ENCODE data around the gene CDK5.

Gene CDK5

DNA sequence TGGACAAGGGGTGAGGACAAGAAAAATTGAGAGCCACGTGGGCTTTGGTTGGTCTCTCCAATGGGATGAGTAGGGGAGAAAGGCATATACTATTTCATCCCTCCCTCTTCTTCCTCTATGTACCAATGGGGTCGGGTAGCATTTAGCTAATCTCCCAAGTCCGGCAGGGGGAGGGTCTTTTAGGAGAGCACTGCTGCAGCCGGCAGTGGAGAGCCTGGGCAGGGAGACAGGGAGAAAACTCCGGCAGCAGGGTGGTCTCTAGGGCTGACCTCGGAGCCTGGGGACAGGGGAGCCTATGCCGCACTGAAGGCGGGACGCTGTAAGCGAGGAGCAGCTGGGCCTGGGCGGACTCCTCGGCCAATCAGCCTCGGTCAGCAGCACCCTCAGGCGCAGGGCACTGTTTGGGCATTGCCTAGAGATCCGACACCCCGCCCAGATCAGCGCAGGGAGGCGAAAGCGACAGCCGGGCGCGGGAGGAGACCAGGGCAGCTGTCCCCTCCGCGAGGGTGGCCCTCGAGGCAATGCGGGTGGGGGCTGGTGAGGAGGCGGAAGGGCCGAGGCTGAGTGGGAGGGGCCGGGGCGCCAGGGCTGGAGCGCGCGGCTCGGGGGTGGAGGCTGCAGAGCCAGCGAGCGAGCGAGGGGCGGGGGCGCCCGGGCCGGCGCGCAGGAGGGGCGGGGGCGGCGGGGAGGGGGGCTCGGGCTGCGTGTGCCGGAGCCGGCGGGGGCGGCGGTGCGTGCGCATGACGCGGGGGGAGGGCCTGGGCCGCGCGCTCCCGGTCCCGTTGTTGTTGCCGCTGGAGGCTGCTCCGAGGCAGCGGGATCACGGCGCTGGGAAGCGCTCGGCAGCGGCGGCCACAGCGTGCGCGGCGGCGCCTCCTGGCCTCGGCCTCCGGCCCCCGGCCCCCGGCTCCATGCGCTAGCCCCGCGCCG, 28.3 kb upstream of the CDK5 start, which contains the start of gene AGAP3:
Gene AGAP3, plus strand, starts transcription at position 785 of the 930 bp plus-strand sequence. CDS start 267 bp downstream, outside the sequence.
- DNase-seq = peak; percentile 62

- DNase-seq = no peak
These were observed 27.6 kb upstream of the CDK5 start for GRCh38 chr7:151085329-151085690.

DNA sequence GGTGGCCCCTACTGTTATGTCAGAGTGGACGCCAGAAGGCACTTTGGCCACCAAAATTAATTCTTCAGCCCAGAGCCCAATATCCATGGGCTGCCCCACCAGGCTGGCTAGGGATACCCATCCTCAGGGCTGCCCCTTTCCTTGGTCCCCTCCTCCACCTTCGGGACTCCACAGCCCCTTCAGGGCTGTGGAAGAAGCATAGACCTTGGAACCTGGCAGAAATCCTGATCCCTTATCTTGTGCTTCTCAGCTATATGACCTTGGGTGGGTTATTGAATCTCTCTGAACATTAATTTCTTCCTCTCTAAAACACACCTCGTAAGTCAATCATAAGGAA, 26.1 kb upstream of the CDK5 start:
- DNase-seq = no peak

DNA sequence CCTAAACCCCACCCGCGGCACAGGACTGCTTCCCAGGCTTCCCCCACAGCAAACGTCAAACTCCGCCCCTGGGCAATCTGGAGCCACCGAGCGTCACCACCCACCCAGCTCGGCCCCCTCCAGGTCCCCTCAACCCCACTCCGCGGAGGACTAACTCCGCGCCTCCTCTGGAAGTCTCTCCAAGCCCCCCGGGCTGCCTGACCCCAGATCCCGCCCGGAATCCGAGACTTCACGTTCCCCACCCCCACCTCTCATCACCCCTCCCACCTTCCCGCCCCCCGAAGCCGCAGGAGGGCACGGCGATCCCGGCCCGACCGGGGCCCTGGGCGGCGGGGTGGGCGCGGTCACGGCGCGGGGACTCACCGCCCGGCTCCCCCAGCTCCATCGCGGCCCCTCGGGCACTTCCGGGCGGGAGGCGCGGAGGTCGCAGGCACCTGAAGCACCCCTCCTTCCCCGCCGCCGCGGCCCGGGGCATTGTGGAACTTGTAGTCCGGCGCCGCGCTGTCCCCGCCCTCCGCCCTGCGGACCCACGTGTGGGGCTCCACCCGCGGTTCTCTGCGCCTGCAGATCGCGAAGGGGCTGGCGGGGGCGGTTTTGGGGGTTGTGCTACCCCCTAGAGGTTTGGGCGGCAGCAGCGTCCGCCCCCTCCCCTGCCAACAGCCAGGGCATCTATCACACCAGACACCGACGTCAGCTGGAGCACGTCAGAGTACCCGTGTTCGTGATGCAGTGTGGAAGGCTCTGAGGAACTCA, 25.6 kb upstream of the CDK5 start, which contains the start of gene TMUB1:
Gene TMUB1, minus strand, starts transcription at position 423 of the 753 bp plus-strand sequence. CDS start 930 bp downstream, outside the sequence.
- DNase-seq = peak; percentile 89

DNA sequence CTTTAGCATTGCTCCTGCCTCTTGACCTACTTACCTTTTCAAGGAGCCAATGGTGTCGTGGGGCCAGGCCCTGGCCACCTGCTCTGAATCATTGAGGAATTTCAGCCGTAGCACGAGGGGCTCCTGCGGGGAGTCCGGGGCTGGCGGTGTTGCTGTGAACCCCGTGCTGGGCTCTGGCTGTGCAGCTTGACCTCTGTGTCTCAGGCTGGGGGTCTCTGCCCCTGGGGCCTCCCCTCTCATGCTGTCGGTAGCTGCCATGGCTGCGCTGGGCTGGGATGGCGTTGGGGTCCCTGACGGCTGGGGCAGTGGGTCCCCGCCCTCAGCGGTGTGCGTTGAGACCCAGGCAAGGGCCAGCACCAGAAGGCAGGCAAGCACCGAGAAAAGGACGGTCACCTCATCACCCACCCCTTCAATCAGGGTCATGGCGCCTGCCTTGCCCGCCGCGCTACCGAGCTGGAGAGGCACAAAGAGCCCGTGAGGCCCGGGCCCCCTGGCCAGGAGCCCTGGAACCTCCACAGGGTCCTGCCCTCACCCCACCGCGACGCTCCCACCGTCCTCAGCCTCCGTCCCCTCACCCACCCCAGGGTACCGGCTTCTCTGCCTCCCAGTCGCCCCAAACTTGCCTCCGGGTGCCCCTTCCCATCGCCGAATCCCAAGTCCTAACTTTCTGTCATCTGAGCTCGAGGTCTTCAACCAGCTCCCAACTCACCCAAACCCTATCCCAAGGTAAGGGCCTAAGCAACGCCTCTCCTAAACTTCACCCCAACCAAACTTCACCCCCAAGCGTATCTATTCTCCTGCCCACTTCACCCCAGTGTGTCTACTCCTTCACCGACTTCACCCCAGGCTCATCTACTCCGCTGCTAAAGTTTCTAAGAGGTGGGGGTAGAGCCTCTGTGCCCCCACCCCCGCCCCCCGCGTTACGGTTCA, 24.7 kb upstream of the CDK5 start:
- no peak for DNase-seq

GRCh38 chr7:151081170-151082101, 23.7 kb upstream of the CDK5 start:
- no peak for DNase-seq

DNA sequence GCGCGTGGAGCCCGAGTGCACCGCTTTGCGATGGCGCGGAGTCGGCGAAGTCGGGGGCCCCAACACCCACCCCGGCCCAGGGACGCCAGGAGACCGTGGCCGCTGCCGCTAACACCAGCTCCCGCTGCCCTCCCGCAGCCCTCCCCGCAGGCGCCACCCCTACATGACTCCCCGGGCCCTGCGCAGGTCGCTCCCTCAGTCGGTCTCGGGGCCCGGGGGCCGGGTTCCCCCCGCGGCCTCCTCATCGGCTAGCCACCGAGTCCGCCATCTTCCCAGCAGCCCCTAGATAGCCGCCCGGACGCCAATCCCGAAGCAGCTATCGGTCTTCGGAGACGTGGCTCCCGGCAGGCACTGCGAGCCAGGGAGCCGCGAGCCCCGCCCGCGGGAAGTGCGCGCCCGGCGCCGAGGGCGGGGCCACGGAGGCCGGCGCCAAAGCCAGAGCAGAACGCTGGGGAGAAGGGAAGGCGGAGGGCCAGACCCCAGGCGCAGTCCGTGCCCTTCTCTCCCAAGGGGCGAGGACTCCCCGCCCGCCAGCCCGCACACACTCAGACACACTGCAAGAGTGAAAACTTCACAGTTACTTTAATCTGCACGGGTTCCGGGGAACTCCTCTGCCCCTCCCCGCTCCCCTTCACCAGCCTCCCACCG, 22.9 kb upstream of the CDK5 start, which contains the start of gene FASTK:
Gene FASTK, minus strand, starts transcription at position 288 of the 648 bp plus-strand sequence. Its CDS starts 43 bp downstream, at position 245.
- DNase-seq = peak; percentile 83

DNA sequence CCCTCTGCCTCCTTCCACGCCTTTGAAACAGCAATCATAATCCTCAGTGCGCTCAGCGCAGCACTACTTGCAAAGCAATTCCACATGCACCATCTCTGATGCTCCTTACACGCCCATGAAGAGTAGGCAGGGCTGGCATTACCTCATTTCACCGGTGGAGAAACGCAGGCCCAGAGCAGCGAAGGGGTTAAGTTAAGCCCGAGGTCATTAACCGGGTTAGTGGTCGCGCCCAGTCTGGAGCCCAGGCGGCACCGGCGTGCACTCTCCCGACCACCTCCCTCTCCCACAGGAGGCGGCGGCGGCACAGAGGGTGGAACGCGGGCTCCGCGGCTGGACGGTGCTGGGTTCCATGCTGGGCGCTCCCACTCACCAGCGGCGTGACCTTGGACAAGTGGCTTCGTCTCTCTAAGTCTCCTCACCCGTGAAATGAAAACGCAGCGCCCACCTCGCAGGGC, 22.4 kb upstream of the CDK5 start:
- DNase-seq = no peak

GRCh38 chr7:151079199-151079910, 21.7 kb upstream of the CDK5 start:
- no peak for DNase-seq

DNA sequence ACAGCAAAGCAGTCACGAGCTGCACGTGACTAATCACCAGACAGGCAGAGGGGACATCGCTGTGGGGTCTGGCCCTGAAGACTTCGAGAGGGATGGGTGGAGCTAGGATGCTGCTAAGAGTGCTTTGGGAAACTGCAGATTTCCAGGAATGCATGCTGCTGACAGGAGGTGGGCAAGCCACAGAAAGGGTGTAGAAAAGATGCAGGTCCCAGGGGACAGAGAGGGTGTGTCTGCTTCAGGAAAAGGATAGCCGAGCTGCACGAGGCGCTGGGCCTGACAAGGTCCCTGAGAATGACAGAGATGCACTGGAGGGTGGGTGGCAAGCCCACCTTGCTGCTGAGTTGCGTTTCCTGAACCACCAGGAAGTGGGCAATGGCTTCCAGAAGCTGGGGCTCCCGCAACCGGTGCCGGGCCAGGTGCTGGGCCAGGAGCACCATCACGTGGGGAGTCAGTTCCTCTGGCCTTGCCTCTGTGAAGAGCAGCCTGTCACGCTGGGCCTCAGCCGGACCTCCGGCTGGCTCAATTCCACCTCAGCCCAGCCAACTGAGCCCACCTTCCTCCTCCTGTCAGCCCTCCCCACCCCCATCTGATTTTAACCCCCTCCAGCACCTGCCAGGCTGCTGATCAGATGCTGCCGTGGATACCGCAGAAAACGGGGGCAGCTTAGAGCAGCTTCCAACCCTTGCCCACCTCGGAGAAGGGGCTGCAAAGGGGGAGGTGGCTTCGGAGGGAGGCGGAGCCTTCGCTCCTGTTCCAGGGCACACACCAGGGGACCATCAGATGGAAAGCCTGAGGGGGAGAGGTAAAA, 20.7 kb upstream of the CDK5 start:
- DNase-seq = no peak

DNA sequence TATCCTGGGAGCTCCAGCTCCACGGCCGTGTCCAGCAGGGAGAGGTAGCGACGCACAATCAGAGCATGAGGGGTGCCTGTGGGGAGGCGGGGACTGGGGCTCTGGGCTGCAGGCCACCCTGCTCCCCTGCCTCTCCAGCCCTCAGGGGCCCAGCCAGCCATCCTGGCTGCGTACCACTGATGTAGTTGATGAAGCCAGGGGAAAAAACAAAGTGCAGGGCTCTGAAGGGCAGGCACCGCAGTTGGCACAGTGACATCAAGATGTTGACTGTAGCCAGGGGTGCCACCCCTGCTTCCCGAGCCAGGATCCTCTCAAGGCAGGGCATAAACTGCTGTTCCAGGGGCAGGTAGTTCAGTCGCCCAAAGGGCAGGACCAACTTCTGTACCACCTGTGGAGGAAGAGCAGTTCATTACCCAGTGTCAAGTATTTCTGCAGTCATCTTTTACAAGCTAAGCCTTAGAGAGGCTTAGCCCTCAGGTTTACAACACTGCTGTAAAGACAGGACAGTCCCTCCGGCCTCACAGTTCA, 20.1 kb upstream of the CDK5 start:
- no peak for DNase-seq

GRCh38 chr7:151076863-151077704, 19.4 kb upstream of the CDK5 start:
- DNase-seq = no peak

GRCh38 chr7:151075978-151076426, 18.3 kb upstream of the CDK5 start:
- DNase-seq = no peak

- no peak for DNase-seq
These were observed 17.9 kb upstream of the CDK5 start for GRCh38 chr7:151075662-151075971.

DNA sequence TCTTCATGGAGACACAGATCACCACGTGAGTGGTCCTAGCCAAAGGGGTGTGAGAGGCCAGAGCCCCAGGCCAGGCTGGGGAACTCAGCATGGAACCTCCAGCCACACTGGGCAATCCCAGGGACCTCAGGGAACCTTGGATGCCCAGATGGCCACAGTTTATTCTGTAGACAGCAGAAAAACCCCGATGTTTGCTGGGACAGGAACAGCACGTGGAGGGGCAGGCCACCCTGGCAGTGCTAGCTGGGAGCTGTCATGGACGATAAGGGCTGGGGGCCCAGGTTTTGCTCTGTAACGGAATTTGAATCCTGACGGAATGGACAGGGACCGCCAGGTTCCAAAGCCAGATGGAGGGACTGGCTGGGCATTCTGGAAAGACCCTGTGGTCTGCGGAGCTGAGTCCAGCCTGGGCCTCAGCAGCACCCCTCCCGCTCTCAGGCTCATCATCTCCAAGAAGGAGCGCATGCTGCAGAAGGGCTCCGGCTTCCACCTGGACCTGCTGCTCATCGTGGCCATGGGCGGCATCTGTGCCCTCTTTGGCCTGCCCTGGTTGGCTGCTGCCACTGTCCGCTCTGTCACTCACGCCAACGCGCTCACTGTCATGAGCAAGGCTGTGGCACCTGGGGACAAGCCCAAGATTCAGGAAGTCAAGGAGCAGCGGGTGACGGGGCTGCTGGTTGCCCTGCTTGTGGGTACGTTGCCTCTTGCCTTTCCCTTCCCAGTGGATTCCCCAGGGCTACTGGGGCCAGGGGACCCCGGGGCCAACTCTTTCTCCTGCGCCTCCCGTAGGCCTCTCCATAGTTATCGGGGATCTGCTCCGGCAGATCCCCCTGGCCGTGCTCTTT, 17.3 kb upstream of the CDK5 start:
- DNase-seq = no peak

- DNase-seq = no peak
These were observed 16.3 kb upstream of the CDK5 start for GRCh38 chr7:151073990-151074389.

All from activated CD8-positive, alpha-beta memory T cell treated with anti-CD3 and anti-CD28 coated beads, Interleukin-2, amount 50 U/mL, for 4 hours (primary cell).